DMS79 (cell line): Measurements from ENCODE around the gene WDR74.
"Not testable (repeated sequence)": the region's sequence is repeated elsewhere in the genome, so short reads cannot be mapped to it uniquely, and the experiment has no call there.

ENCODE experiments used
- DNase-seq: peaks from one replicate; lab custom pipeline; 2025; lab: John Stamatoyannopoulos, UW

Gene WDR74

DNA sequence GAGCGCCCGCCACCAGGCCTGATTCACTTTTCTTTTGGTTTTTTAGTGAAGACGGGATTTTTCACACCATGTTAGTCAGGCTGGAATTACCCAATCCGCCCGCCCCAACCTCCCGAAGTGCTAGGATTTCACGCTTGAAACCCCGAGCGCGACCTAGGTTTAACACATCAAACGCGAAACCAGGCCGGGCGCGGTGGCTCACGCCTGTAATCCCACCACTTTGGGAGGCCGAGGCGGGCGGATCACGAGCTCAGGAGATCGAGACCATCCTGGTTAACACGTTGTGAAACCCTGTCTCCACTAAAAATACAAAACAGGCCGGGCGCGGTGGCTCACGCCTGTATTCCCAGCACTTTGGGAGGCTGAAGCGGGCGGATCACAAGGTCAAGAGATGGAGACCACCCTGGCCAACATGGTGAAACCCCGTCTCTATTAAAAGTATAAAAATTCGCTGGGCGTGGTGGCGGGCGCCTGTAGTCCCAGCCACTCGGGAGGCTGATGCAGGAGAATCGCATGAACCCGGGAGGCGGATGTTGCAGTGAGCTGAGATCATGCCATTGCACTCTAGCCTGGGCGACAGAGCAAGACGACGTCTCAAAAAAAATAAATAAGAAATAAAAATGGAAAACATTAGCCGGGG lies 1.5 kb upstream of the WDR74 start:
- peak; percentile 86 for DNase-seq

DNA sequence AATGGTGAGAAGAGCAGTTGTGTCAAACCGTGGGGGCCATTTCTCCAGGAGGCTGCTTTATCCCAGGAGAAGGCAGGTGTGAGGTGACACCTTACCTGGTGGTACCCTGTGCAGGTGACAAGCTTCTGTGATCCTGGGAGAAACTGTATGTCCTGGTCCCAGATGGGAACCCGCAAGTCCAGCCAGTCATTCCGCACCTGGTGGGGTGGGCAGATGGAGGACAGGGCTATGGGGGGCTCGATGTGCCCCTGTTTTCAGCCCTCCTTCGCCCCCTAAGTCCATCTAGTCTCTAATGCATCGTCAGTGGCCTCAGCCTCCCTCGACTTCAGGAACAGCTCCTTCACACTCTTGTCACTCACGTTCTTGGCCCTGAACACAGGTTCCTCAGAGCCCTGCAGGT lies 4.1 kb downstream of the WDR74 start:
- no peak for DNase-seq

GRCh38 chr11:62832336-62833234 lies 6.8 kb downstream of the WDR74 start, which contains the start of gene TEX54:
TEX54 (minus strand) TSS chr11:62832841.
- DNase-seq: peak; percentile 17

- peak; percentile 97 for DNase-seq
Measured at GRCh38 chr11:62831520-62832335, 7.7 kb downstream of the WDR74 start, which contains the start of gene STX5. STX5 (minus strand) TSS chr11:62832051; CDS start chr11:62831243, 808 bp downstream.

- DNase-seq: peak; percentile 36
Measured at GRCh38 chr11:62830904-62831519, 8.4 kb downstream of the WDR74 start.

DNA sequence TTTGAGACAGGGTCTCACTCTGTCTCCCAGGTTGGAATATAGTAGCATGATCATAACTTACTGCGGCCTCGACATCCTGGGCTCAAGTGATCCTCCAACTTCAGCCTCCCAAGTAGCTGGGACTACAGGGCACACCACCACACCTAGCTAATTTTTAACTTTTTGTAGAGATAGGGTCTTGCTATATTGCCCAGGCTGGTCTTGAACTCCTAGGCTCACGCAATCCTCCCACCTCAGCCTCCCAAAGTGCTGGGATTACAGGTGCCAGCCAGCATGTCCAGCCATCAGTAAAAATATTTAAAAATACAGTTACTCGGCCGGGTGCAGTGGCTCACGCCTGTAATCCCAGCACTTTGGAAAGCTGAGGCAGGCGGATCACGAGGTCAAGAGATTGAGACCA lies 11.3 kb downstream of the WDR74 start:
- DNase-seq: not testable (repeated sequence)

DNA sequence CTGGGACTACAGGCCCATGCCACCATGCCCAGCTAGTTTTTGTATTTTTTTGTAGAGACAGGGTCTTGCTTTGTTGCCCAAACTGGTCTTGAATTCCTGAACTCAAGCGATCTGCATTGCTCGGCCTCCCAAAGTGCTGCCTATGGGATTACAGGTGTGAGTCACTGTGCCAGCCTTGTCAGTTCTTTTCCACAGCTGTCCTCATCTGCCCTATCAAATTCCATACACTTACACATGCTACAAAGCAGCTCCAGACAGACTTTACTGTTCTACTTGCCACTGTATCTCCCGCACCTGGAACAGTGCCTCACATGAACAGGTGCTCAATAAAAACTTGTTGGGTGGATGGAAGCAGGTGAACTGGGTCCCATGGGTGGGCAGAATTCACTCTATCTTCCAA lies 15.7 kb downstream of the WDR74 start:
- no peak for DNase-seq

- no peak for DNase-seq
Measured at GRCh38 chr11:62817129-62817528, 22.3 kb downstream of the WDR74 start.

DNA sequence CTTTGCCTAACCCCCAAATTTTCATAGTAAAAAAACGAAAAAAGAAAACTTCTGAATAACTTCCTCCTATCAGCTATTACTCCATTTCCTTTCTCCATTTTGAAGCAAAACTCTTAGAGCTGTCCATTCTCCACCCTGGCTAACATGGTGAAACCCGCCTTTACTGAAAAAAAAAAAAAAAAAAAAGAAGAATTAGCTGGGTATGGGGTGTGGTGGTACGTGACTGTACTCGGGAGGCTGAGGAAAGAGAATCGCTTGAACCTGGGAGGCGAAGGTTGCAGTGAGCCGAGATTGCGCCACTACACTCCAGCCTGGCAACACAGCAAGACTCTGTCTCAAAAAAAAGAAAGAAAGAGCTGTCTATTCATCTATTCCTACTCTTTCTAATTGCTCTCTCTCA lies 22.8 kb downstream of the WDR74 start:
- DNase-seq: no peak

GRCh38 chr11:62811659-62812058 lies 27.7 kb downstream of the WDR74 start:
- DNase-seq: no peak

- no peak for DNase-seq
Measured at GRCh38 chr11:62810748-62811147, 28.6 kb downstream of the WDR74 start.

- DNase-seq: no peak
Measured at GRCh38 chr11:62806611-62807121, 32.7 kb downstream of the WDR74 start.

- no peak for DNase-seq
Measured at GRCh38 chr11:62805961-62806441, 33.4 kb downstream of the WDR74 start.

- peak; percentile 88 for DNase-seq
Measured at GRCh38 chr11:62805076-62805892, 34.1 kb downstream of the WDR74 start, which contains the start of gene NXF1. NXF1 (minus strand) TSS chr11:62805440; CDS start chr11:62805356, 84 bp downstream.

- DNase-seq: no peak
Measured at GRCh38 chr11:62804310-62805075, 34.9 kb downstream of the WDR74 start.

GRCh38 chr11:62801071-62801470 lies 38.3 kb downstream of the WDR74 start:
- DNase-seq: no peak

GRCh38 chr11:62799486-62799885 lies 39.9 kb downstream of the WDR74 start:
- DNase-seq: no peak

- DNase-seq: no peak
Measured at GRCh38 chr11:62796281-62796680, 43.1 kb downstream of the WDR74 start.

DNA sequence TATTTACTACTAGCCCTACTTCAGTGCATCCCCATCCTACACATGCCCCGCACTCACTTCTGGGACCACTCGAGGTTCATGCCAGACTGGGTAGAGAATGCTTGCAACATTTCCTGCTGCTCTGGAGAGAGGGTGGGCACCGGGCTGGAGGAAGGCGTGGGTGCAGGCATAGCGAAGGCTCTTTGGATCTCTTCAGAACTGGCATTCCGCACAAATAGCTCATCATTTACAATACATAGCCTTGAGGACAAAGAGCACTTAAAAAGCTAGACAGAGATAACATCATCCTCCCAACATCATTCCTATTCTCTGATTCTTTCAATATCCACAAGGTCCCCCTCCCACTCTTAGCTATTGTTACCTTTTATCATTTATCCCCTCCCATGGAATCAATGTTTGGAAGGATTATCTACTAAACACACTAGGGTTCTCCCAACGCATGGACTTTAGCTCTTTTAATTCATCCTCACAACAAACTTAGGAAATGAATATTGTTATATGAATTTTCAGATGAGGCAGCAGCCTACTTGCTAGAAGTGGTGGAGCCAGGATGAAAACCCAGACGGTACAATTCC lies 45.1 kb downstream of the WDR74 start:
- DNase-seq: no peak
